Left ventricle myocardium inferior (tissue), 1 donor: ENCODE measurements around the gene SYNPO2. TPM values are rescaled to one million over a fixed set of nuclear protein-coding genes. Genes with fewer than 3 reads are reported as not detected.

Experiments
- DNase-seq: peaks from one replicate; pipeline ENCODE4 v3.0.0-alpha.2; 2020
- H3K27ac ChIP-seq: fragments of 200-600 bp; replicated peaks from 2 replicates; pipeline ENCODE4 v1.8.0; 2021
- H3K27me3 ChIP-seq: fragments of 200-600 bp; 2 replicates; pipeline ENCODE4 v1.8.0; 2021; ENCODE audit warnings: low read depth
- H3K36me3 ChIP-seq: fragments of 200-600 bp; 2 replicates; pipeline ENCODE4 v1.8.0; 2021
- H3K4me1 ChIP-seq: fragments of 200-600 bp; 2 replicates; pipeline ENCODE4 v1.8.0; 2021
- H3K4me3 ChIP-seq: fragments of 200-600 bp; 2 replicates; pipeline ENCODE4 v1.8.0; 2021; ENCODE audit warnings: mild to moderate bottlenecking, moderate library complexity
- H3K9me3 ChIP-seq: fragments of 200-600 bp; replicated peaks from 2 replicates; pipeline ENCODE4 v1.8.0; 2021
- CTCF ChIP-seq: fragments of 200-600 bp; IDR thresholded peaks from 2 replicates; pipeline ENCODE4 v1.8.0; 2021; ENCODE audit warnings: antibody characterized with exemption, mild to moderate bottlenecking, borderline replicate concordance
- intact Hi-C: fragments of 100-400 bp; cut with micrococcal nuclease; formaldehyde crosslinking; loops from one replicate; pipeline ENCODE4 v1.11.0; 2022
- total RNA-seq: library from RNA; stranded (reverse); fragmentation: NEBNext Ultra II Directional; extraction: Animal tissue kit (Norgen Biotek cat#: 25700); gene quantifications from one replicate; pipeline ENCODE4 v1.2.1, GENCODE V29; 2021
- donor health status: DM: no; HTN: yes; CAD: no; lungs with severe emphysema.

The SYNPO2 gene
- total RNA-seq, 1 donor from 2014 or later, result 239 TPM

GRCh38 chr4:119025916-119026661 is 137.4 kb downstream of the SYNPO2 start:
- no peak for TF ChIP-seq CTCF
- H3K27me3 ChIP-seq, result no peaks in the 10 kb centered on the region
- H3K4me3 ChIP-seq, result peak overlapping the region; percentile 24
- intact Hi-C loops, result no loop called here
- no peaks in the 10 kb centered on the region for H3K9me3 ChIP-seq
- H3K36me3 ChIP-seq, result peaks cover 26% of the 10 kb centered on the region
- DNase-seq, result no peak
- peaks cover 75% of the 10 kb centered on the region for H3K4me1 ChIP-seq
- peak overlapping the region; percentile 86 for H3K27ac ChIP-seq

GRCh38 chr4:119026662-119027444 is 138.2 kb downstream of the SYNPO2 start:
- Histone ChIP-seq H3K4me3 (peak overlapping the region; percentile 39), H3K36me3 (peaks cover 34% of the 10 kb centered on the region), H3K9me3 (no peaks in the 10 kb centered on the region), H3K4me1 (peaks cover 68% of the 10 kb centered on the region), H3K27ac (peak overlapping the region; percentile 86), H3K27me3 (no peaks in the 10 kb centered on the region)
- no peak for TF ChIP-seq CTCF
- no peak for DNase-seq
- intact Hi-C loops, result no loop called here

- peaks cover 42% of the 10 kb centered on the region for H3K36me3 ChIP-seq
- no peak for DNase-seq
- H3K4me3 ChIP-seq, result peak overlapping the region; percentile 39
- peaks cover 68% of the 10 kb centered on the region for H3K4me1 ChIP-seq
- TF ChIP-seq CTCF, result no peak
- peak overlapping the region; percentile 86 for H3K27ac ChIP-seq
- intact Hi-C loops, result no loop called here
- no peaks in the 10 kb centered on the region for H3K9me3 ChIP-seq
- H3K27me3 ChIP-seq, result no peaks in the 10 kb centered on the region
Measured at GRCh38 chr4:119027811-119028210, 139.2 kb downstream of the SYNPO2 start.

- Histone ChIP-seq H3K4me3 (no peak overlapping the region), H3K36me3 (peaks cover 44% of the 10 kb centered on the region), H3K9me3 (no peaks in the 10 kb centered on the region), H3K27ac (peak overlapping the region; percentile 86), H3K4me1 (peaks cover 70% of the 10 kb centered on the region), H3K27me3 (no peaks in the 10 kb centered on the region)
- DNase-seq, result no peak
- TF ChIP-seq CTCF, result no peak
- intact Hi-C loops, result no loop called here
Measured at GRCh38 chr4:119028296-119028695, 139.6 kb downstream of the SYNPO2 start.

- TF ChIP-seq CTCF, result no peak
- DNase-seq, result no peak
- H3K4me1 ChIP-seq, result peaks cover 70% of the 10 kb centered on the region
- no peak overlapping the region for H3K4me3 ChIP-seq
- H3K27ac ChIP-seq, result no peak overlapping the region
- H3K9me3 ChIP-seq, result no peaks in the 10 kb centered on the region
- intact Hi-C loops, result no loop called here
- no peaks in the 10 kb centered on the region for H3K27me3 ChIP-seq
- H3K36me3 ChIP-seq, result peaks cover 33% of the 10 kb centered on the region
Measured at GRCh38 chr4:119029847-119030535, 141.3 kb downstream of the SYNPO2 start.
